Epithelial cell of prostate (primary cell): ENCODE results near the gene AARSD1.
"Not testable (repeated sequence)": the region's sequence is repeated elsewhere in the genome, so short reads cannot be mapped to it uniquely, and the experiment has no call there.

Experiments used
- DNase-seq: peaks from one replicate; pipeline ENCODE4 v3.0.0-alpha.2; 2011; ENCODE audit warnings: low read depth, low spot score
- H3K27ac ChIP-seq: fragments of 450-650 bp; 2 replicates; pipeline ENCODE4 v1.5.1; 2017; ENCODE audit warnings: mild to moderate bottlenecking

Gene AARSD1

DNA sequence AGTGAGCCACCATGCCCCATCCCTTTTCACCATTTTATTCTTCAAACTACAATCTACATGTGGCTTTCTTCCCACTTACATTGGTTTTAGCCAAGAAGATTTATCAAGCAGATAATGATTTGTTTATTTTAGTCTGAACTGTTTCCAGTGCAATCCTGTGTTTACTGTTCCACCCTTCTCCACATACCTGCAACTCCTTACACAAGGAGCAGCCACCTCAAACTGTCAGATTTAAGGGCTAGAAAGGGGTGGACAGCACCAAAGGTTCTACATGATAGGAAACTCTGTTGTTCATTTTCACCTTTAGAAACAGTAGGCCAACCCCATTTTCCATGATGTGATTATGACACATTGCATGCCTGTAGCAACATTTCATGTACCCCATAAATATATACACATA, 18.0 kb upstream of the AARSD1 start:
- DNase-seq, result no peak
- no peak overlapping the region for H3K27ac ChIP-seq

GRCh38 chr17:42980766-42981397, 16.6 kb upstream of the AARSD1 start:
- H3K27ac ChIP-seq, result peak overlapping the region; percentile 83

GRCh38 chr17:42980274-42980765, 16.1 kb upstream of the AARSD1 start, which contains the start of gene RUNDC1:
Gene RUNDC1 (plus strand): TSS chr17:42980565. CDS start chr17:42980577, 12 bp downstream.
- no peak for DNase-seq
- peak within 1 kb of the TSS; percentile 83 for H3K27ac ChIP-seq

More at GRCh38 chr17:42980766-42981397, 16.6 kb upstream of the AARSD1 start:
- DNase-seq, result no peak

GRCh38 chr17:42979511-42980273, 15.4 kb upstream of the AARSD1 start, which contains the start of gene PTGES3L:
Gene PTGES3L (minus strand): TSS chr17:42980080. CDS start chr17:42980053, 27 bp downstream.
- DNase-seq, result no peak
- peak within 1 kb of the TSS; percentile 83 for H3K27ac ChIP-seq

DNA sequence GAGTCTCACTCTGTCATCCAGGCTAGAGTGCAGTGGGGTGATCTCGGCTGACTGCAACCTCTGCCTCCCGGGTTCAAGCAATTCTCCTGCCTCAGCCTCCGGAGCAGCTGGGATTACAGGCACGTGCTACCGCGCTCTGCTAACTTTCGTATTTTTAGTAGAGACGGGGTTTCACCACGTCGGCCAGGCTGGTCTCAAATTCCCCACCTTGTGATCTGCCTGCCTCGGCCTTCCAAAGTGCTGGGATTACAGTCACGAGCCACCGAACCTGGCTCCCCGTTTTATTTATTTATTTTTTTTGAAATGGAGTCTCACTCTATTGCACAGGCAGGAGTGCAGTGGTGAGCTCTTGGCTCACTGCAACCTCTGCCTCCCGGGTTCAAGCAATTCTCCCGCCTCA, 11.4 kb upstream of the AARSD1 start:
- not testable (repeated sequence) for H3K27ac ChIP-seq, DNase-seq

GRCh38 chr17:42975265-42975664, 11.0 kb upstream of the AARSD1 start:
- no peak overlapping the region for H3K27ac ChIP-seq
- no peak for DNase-seq

DNA sequence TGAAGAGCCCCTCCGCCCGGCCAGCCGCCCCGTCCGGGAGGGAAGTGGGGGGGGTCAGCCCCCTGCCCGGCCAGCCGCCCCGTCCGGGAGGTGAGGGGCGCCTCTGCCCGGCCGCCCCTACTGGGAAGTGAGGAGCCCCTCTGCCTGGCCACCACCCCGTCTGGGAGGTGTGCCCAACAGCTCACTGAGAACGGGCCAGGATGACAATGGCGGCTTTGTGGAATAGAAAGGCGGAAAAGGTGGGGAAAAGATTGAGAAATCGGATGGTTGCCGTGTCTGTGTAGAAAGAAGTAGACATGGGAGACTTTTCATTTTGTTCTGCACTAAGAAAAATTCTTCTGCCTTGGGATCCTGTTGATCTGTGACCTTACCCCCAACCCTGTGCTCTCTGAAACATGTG, 9.1 kb upstream of the AARSD1 start:
- not testable (repeated sequence) for DNase-seq, H3K27ac ChIP-seq

GRCh38 chr17:42971589-42971988, 7.3 kb upstream of the AARSD1 start:
- no peak for DNase-seq
- H3K27ac ChIP-seq, result no peak overlapping the region

- no peak for DNase-seq
- peak overlapping the region; percentile 13 for H3K27ac ChIP-seq
Measured at GRCh38 chr17:42969001-42969581, 4.8 kb upstream of the AARSD1 start.

DNA sequence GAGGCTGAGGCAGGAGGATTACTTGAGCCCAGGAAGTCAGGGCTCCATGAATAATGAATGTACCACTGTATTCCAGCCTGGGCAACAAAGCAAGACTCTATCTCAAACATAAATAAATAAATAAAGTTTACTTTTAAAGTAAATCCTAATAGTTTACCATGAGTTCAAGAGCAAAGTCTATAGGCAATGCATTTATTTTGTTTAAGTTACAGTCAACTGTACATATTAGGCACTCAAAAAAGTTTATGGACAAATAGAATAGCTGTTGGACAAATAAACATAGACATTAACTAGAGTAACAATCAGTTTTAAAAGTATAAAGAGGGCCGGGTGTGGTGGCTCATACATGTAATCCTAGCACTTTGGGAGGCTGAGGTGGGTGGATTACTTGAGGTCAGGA, 3.7 kb upstream of the AARSD1 start:
- no peak overlapping the region for H3K27ac ChIP-seq
- DNase-seq, result no peak

DNA sequence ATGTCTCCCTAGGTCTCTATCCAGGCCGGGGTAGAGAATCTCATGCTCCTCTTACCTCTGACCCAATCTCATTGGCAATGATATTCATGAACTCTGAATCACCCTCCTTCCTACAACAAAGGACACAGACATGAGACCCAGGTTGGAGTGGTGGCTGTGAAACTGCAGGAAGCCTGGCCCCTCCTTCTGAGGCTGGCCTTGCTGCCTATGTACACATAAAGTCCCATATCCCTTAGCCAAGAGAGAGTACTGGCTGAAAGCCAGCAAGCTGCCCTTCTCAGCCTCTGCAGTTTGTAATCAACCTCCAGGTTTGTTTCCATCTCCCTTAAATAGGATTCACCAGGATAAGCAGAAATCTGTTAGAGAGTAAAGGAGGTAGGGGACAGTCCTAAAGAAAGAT, 10.6 kb downstream of the AARSD1 start:
- H3K27ac ChIP-seq, result no peak overlapping the region
- no peak for DNase-seq

- DNase-seq, result no peak
Measured at GRCh38 chr17:42950044-42950783, 14.0 kb downstream of the AARSD1 start.

DNA sequence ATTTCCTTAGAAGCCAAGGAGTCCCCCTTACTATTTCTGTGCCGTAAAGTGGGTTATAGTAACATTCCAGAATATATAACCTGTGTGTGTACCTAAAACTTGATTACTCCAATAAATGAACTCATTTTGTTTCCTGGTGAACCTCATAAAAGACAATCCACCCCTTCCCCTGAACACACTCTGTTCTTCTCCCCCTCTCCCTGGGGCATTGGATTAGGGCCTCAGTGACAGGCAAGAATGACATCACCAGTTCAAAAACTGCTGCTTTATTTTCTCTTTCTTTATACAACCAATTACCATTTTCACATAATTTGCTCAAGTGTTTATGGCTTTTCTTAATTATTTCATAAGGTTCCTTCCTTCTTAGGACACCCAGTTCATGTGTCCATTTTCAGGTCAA, 17.4 kb downstream of the AARSD1 start:
- DNase-seq, result no peak
- no peak overlapping the region for H3K27ac ChIP-seq

More at GRCh38 chr17:42950044-42950783, 14.0 kb downstream of the AARSD1 start:
- no peak overlapping the region for H3K27ac ChIP-seq

DNA sequence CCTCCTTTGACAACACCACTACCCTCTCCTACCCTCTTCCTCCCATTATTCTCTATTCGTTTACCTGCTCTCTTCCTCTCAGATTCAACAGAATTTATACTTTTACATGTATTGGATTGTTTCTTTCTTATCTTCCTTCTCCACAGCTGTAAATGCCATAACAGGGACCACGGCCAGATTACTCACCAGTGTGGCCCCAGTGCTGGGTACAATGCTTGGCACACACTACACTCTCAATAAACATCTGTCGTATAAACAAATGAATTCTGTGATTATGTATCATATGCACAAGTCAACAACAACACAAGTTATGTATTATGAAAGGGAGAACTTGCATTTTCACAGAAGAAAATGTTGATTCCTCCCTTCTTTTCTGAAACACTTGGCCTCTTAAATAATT, 20.0 kb downstream of the AARSD1 start:
- no peak overlapping the region for H3K27ac ChIP-seq
- no peak for DNase-seq

- no peak for DNase-seq
- no peak overlapping the region for H3K27ac ChIP-seq
Measured at GRCh38 chr17:42937712-42938596, 26.3 kb downstream of the AARSD1 start.

- no peak overlapping the region for H3K27ac ChIP-seq
- no peak for DNase-seq
Measured at GRCh38 chr17:42929497-42929844, 34.8 kb downstream of the AARSD1 start.

DNA sequence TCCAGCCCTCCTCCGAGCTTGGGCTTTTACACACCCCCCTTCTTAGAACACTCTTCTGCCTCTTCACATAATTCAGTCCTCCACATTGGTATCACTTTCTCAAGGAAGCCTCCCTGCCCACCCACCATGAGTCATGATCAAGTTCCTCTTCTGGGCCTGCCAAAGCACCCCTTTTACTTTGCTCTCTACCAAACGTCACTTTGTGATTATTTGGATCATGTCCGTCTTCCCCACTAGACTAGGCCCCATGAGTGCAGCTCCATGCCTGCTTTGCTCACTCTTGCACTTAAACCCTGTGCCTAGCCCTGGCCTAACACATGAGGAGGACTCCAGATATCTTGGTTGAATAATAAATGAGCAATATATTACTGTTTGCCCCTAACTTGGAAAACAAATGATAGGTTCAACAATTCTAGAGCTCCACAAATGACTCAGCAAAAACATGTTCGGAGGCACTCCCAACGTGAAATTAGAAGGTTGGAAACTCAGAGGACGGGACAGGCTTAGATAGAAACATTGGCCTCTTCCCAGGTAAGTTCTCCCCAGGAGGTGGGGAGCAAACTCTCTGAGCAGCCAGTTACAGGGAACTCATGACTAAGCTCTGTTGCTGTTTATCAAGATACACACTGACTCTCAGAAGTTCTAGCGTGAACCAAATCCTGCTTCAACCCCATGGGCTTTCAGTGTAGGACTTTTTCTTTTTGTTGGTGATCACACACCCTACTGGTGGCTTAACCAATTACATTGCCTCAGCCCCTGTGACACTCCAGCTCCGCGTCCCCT, 35.3 kb downstream of the AARSD1 start:
- H3K27ac ChIP-seq, result no peak overlapping the region
- peak; percentile 20 for DNase-seq

- no peak for DNase-seq
- H3K27ac ChIP-seq, result no peak overlapping the region
Measured at GRCh38 chr17:42924891-42925290, 39.4 kb downstream of the AARSD1 start.

GRCh38 chr17:42923472-42923871, 40.8 kb downstream of the AARSD1 start:
- not testable (repeated sequence) for DNase-seq, H3K27ac ChIP-seq
